Subcutaneous abdominal adipose tissue (tissue), 5 donors: ENCODE measurements around the gene LYPD5.

Experiments
- H3K27ac ChIP-seq: one replicate; pipeline ENCODE4 v1.7.0; 2013; ENCODE audit warnings: low read depth, mild to moderate bottlenecking, inconsistent platforms, low read length, moderate library complexity
- H3K27me3 ChIP-seq, 5 donors: one replicate each; pipeline ENCODE4 v1.7.0; 2013; ENCODE audit warnings: low read length in 5 of 5, inconsistent platforms in 1 of 5; ENCODE audit not compliant: control insufficient read depth in 5 of 5, insufficient read depth in 4 of 5
- H3K36me3 ChIP-seq, 5 donors: one replicate each; pipeline ENCODE4 v1.7.0; 2013; ENCODE audit warnings: low read length in 5 of 5; ENCODE audit not compliant: control insufficient read depth in 5 of 5, insufficient read depth in 5 of 5
- H3K4me1 ChIP-seq, 5 donors: one replicate each; pipeline ENCODE4 v1.7.0; 2013; ENCODE audit warnings: low read length in 5 of 5, mild to moderate bottlenecking in 3 of 5, moderate library complexity in 1 of 5; ENCODE audit not compliant: control insufficient read depth in 5 of 5, insufficient read depth in 5 of 5
- H3K4me3 ChIP-seq, 5 donors: one replicate each; pipeline ENCODE4 v1.7.0; 2013; ENCODE audit warnings: low read length in 5 of 5, low read depth in 1 of 5
- H3K9ac ChIP-seq, 5 donors: one replicate each; pipeline ENCODE4 v1.7.0; 2013; ENCODE audit warnings: low read length in 5 of 5, mild to moderate bottlenecking in 4 of 5, moderate library complexity in 3 of 5
- H3K9me3 ChIP-seq, 5 donors: one replicate each; pipeline ENCODE4 v1.7.0; 2013; ENCODE audit warnings: low read length in 5 of 5; ENCODE audit not compliant: control insufficient read depth in 5 of 5
- donor health status: healthy.
- donor health status: healthy.
- donor health status: healthy.
- donor health status: healthy.
- donor health status: healthy.

The LYPD5 gene

DNA sequence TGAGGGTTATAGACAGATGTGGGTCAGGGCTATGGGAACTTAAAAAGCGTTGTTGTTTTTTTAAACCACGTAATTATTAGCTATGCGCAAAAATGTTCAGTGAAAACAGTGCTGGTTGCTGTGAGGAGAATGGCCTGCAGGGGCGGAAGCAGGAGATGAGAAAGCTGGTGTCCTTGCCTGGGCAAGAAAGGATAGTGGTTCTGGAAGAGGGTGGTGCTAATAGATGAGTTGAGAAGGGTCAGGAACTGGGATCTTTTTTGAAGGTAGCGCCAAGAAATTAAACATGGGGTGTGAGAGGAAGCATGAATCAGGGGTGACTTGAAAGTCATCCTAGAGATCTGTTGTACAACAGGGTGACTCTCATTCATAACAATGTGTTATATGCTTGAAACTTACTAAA is 42.7 kb downstream of the LYPD5 start:
- no peaks in the 10 kb centered on the region for H3K9me3 ChIP-seq
- no peaks in the 10 kb centered on the region for H3K27me3 ChIP-seq
- H3K27ac ChIP-seq: no peak overlapping the region
- H3K4me3 ChIP-seq: no peak overlapping the region
- H3K36me3 ChIP-seq: no peaks in the 10 kb centered on the region
- H3K4me1 ChIP-seq: peaks cover 4 to 30% (median 16%) of the 10 kb centered on the region in 5 donors
- no peak overlapping the region for H3K9ac ChIP-seq

DNA sequence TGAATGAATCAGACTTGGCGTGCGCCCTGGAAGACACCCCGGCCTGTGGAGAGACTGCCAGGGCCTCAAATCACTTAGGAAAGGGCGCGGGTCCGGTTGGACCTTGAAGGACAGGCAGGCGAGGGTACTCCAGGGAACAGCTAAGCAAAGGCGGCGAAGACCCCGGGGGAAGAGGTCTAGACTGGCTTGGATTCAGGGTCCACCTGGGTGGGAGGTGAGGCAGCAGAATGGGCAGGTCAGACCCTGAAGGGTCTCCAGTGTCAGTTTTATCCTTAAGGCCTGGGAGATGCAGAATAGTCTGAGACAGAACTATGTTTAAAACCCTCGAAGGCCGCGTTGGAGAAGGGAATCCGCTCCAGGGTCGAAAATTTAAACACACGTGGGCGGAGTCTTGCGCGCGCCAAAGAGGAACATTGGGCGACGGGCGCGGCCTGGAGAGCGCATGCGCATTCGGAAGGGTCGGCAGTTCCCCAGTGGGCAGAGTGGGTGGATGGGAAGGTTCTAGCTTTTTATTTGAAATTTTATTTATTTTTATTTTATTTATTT is 46.9 kb downstream of the LYPD5 start:
- H3K9ac ChIP-seq: peak overlapping the region; percentile 81 to 90 (median 86)
- H3K4me3 ChIP-seq: peak overlapping the region; percentile 79 to 92 (median 81)
- peak overlapping the region; percentile 96 for H3K27ac ChIP-seq
- peaks cover 4 to 38% (median 28%) of the 10 kb centered on the region in 5 donors for H3K4me1 ChIP-seq
- H3K27me3 ChIP-seq: no peaks in the 10 kb centered on the region
- no peaks in the 10 kb centered on the region for H3K9me3 ChIP-seq
- peaks cover 0 to 9% (median 4%) of the 10 kb centered on the region in 5 donors for H3K36me3 ChIP-seq

DNA sequence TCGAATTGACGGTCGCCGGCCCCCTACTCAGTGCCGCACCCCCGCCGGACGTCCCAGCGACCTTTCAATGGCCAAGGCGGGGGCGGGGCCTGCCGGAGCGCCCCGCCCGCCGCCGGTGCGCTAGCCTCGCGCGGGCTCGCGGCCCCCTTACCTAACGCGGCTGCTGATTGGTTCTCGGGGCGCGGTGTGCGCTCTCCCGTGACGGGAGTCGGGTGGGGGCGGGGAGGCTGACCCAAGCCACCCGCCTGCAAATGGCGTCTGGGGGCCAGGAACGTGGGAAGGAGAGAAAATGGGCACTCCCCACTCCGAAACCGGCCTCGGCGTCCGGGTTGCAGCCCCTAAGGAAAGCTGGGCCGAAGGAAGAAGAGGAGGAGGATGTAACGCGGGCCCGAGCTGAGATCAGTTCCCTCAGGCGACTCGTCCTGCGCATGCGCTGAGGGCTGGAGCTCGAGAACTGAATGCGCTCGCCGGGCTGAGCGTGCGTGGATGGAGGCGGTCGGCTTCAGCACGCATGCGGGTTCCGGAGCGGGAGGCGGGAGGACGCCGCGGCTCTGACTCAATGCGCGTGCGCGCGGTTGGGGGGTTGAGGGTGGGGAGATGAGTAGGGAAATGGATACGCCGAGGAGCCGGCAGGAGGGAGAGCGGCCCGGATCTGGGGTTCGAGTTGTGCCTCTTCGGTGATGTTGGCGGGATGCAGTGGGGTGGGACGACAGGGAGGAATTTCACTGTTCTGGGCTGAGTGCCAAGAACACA is 47.6 kb downstream of the LYPD5 start, which contains the start of gene SMG9:
TSS of gene SMG9 (minus strand) at position 460 of the 753 bp plus-strand sequence. CDS start 4,221 bp downstream, outside the sequence.
- Histone ChIP-seq H3K4me3 (peak within 1 kb of the TSS; percentile 79 to 92 (median 81)), H3K27ac (peak within 1 kb of the TSS; percentile 96), H3K36me3 (peaks cover 3 to 15% (median 10%) of the 10 kb centered on the region in 5 donors), H3K9ac (peak within 1 kb of the TSS; percentile 81 to 90 (median 86)), H3K27me3 (no peaks in the 10 kb centered on the region), H3K4me1 (peaks cover 4 to 38% (median 28%) of the 10 kb centered on the region in 5 donors), H3K9me3 (no peaks in the 10 kb centered on the region)

DNA sequence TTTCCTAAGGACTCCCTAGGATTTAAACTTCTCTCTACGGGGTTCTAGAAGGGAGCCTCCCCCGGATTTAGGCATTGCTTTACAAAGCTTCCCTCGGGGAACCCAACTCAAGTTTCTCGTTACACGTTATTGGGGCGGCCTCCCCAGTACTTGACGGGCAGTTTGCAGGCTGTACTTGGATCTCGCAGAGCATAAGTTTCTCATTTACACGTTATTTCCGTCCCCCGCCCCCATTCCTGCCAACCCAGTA is 48.1 kb downstream of the LYPD5 start:
- Histone ChIP-seq H3K9ac (peak overlapping the region; percentile 68 to 90 (median 86)), H3K36me3 (peaks cover 5 to 20% (median 15%) of the 10 kb centered on the region in 5 donors), H3K27me3 (no peaks in the 10 kb centered on the region), H3K27ac (peak overlapping the region; percentile 96), H3K4me1 (peaks cover 4 to 38% (median 28%) of the 10 kb centered on the region in 5 donors), H3K4me3 (peak overlapping the region; percentile 79 to 89 (median 81)), H3K9me3 (no peaks in the 10 kb centered on the region)

DNA sequence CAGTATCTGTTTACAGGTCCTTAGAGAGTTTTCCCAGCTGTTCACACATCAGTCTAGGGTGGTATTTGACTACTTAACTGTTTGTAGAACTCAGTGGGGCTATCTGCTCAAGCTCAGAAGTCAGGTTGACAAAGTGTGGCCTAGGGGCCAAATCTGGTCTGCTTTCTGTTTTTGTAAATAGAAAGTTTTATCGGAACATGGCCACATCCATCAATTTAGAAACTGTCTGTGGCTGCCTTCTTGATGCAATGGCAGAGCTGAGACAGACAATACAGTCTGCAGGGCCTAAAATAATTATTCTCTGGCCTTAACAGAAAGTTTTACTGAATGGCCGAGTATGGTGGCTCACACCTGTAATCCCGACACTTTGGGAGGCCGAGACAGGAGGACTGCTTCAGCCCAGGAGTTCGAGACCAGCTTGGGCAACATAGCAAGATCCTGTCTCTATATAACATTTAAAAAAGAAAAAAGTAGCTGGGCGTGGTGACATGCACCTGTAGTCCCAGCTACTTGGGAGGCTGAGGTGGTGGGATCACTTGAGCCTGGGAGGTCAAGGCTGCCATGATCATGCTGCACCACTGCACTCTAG is 49.9 kb downstream of the LYPD5 start:
- Histone ChIP-seq H3K9me3 (no peaks in the 10 kb centered on the region), H3K9ac (no peak overlapping the region), H3K4me1 (peaks cover 4 to 38% (median 26%) of the 10 kb centered on the region in 5 donors), H3K36me3 (peaks cover 5 to 38% (median 33%) of the 10 kb centered on the region in 5 donors), H3K27me3 (no peaks in the 10 kb centered on the region), H3K4me3 (no peak overlapping the region), H3K27ac (no peak overlapping the region)

DNA sequence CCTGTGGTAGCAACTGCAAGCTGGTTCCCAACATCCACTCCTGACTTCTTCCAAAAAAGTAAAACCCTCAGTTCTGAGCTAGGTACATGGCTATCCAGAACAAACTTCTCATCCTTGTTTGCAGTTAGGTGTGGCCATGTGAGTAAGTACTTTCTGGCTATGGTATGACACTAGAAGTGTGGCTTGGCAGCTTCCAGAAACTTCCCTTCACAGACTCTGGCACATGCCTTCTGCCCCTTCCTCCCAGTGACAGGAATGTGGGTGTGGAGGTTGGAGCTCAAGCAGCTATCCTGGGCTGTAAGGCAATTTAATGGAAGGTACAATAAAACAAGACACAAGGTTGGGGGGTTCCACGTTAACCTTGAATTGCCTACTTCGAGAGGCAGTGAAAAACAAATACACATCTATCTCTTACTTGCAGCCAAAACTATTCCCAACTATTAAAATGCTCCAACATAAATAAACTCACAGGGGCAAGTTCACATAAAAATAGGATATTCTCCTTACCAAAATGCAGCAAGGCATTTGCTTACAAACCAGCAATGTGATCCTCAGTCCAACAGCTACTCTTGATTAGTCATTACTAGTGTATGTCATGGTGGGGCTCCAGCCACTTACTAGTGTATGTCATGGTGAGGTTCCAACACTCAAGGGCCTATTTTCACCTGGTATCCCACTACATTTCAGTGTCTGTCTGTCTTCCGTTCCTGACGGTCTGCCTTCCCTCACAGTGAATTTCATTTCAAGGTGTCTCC is 50.6 kb downstream of the LYPD5 start:
- H3K27me3 ChIP-seq: no peaks in the 10 kb centered on the region
- H3K4me3 ChIP-seq: no peak overlapping the region
- H3K9me3 ChIP-seq: no peaks in the 10 kb centered on the region
- peaks cover 5 to 45% (median 40%) of the 10 kb centered on the region in 5 donors for H3K36me3 ChIP-seq
- no peak overlapping the region for H3K9ac ChIP-seq
- peaks cover 4 to 38% (median 25%) of the 10 kb centered on the region in 5 donors for H3K4me1 ChIP-seq
- H3K27ac ChIP-seq: no peak overlapping the region

DNA sequence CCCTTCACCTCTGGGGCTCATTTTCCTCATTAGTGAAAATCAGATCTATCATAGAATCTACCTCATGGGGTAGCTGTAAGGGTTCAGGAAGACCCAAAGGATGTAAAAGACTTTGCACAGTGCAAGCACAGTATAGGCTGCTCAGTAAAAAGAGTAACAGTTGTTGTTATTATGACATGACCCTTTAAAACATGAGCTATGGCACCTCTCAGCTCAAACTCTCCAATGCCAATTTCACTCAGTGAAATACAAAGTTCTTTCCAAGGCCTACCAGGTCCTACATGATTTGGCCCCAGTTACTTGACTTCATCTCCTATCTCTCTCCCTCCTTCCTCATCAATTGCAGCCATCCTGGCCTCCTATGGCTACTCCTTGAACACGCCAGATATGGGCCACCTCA is 52.3 kb downstream of the LYPD5 start:
- Histone ChIP-seq H3K27me3 (no peaks in the 10 kb centered on the region), H3K9ac (no peak overlapping the region), H3K36me3 (peaks cover 8 to 58% (median 51%) of the 10 kb centered on the region in 5 donors), H3K4me1 (peaks cover 0 to 21% (median 14%) of the 10 kb centered on the region in 5 donors), H3K4me3 (no peak overlapping the region), H3K9me3 (no peaks in the 10 kb centered on the region), H3K27ac (no peak overlapping the region)

DNA sequence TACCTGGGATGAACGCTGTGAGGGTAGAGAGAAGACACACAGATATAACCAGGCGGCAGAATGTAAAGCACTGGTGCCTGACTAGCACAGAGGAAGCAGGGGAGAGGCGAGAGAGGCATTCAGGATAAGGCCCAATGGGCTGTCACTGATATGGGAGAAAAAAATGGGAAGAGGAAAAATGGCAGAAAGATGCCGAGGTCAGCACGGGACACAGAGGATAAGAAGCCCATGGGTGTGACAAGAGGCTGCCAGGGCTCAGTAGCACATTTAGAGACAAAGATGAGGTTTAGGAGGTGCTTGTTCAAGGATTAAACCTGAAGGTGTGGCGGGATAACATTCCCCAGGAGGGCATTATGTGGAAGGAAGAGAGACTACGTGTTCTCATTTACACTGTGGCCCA is 53.1 kb downstream of the LYPD5 start:
- Histone ChIP-seq H3K27ac (no peak overlapping the region), H3K4me3 (no peak overlapping the region), H3K9me3 (no peaks in the 10 kb centered on the region), H3K27me3 (no peaks in the 10 kb centered on the region), H3K36me3 (peaks cover 8 to 64% (median 57%) of the 10 kb centered on the region in 5 donors), H3K9ac (no peak overlapping the region), H3K4me1 (peaks cover 0 to 21% (median 14%) of the 10 kb centered on the region in 5 donors)

DNA sequence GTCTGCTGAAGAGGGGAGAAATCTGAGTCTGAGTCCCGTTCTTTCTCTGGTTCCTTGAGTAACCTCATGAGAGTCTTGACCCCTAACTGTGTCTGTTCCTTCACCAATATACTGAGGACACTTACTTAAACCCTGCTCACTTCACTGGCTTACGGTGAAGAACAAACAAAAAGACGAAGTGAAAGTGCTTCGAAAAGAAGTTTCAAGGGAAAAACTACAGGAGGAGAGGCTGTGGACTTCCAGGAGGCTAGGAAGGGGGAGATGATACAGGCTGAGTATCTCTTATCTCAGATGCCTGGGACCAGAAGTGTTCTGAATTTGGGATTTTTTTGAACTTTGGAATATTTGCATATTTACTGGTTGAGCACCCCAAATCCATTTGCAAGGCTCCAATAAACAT is 53.6 kb downstream of the LYPD5 start:
- Histone ChIP-seq H3K9ac (no peak overlapping the region), H3K4me1 (peaks cover 0 to 21% (median 10%) of the 10 kb centered on the region in 5 donors), H3K9me3 (no peaks in the 10 kb centered on the region), H3K27ac (no peak overlapping the region), H3K4me3 (no peak overlapping the region), H3K27me3 (no peaks in the 10 kb centered on the region), H3K36me3 (peaks cover 8 to 69% (median 58%) of the 10 kb centered on the region in 5 donors)
